NCI-H510A treated with DMSO at 0.1 percent for 48 hours (cell line): ENCODE data around the gene ANKRD11.
"Not testable (repeated sequence)": the region's sequence is repeated elsewhere in the genome, so short reads cannot be mapped to it uniquely, and the experiment has no call there.

Source experiments
- DNase-seq: peaks from one replicate; lab custom pipeline; 2025; lab: John Stamatoyannopoulos, UW

ANKRD11 gene

DNA sequence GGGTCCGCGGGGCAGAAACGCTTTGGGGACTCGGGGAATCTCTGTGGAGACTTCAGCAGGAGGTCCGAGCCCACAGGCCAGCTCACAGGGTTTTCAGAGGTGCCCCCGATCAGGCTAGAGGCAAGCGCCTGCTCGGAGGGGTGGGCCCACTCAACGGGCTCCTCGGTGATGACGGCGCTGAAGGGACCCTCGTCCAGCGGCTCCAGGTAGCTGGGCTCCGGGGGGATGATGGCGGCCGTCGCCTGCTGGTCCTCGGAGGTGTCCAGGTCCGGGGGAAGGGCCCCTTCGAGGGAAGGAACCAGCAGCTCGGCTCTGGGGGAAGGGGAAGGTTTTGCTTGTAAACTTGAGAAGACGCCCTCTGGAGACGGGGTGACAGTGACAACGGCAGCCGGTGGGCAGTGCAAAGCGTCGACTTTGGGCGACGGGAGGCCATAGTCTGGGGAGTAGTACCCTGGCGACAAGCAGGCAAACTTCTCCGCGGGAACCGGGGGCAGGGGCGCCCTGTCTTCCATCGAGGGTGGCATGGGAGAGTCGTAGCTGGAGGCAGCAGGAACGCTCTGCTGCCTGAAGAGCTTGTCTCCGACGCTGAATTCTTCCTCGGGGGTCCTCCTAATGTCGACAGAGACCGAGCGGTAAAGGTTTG lies 209.7 kb downstream of the ANKRD11 start:
- no peak for DNase-seq

GRCh38 chr16:89279666-89280481 lies 210.5 kb downstream of the ANKRD11 start:
- DNase-seq = no peak

DNA sequence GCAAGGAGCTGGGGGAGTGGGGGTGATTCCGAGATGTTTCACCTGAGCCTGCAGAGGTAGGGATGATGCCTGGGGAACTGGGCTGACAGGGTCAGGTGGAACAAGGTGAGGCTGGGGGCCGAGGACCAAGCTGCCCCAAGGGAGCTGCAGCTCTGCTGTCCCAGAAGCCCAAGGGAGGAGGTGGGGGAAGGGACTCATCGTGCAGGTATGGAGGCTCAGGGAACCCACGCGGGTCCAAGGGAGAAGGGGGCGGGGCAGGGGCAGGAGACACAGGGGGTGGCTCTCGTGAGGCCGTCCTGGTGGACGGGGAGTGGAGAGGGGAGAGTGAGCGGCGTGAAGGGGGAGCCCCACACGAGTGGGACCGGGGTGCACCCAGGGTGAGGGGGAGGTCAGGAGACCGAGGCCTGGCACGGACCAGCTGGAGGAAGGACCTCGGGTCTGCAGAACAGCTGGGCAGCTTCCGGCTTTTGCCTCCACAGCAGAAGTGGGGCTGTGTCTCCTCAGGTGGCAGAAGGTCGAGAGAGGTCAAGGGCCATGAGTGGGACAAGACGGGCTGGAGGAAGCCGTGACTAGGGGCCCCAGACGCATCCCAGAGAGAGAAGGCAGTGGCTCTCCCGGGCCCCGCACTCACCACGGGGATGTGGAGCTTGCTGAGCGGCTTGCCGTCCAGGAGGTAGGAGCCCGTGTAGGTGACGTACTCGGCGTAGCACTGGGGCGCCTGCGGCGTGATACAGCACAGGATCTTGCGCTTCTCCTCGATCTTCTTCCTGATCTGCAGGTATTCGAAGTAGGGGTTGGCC lies 211.7 kb downstream of the ANKRD11 start:
- DNase-seq = no peak

DNA sequence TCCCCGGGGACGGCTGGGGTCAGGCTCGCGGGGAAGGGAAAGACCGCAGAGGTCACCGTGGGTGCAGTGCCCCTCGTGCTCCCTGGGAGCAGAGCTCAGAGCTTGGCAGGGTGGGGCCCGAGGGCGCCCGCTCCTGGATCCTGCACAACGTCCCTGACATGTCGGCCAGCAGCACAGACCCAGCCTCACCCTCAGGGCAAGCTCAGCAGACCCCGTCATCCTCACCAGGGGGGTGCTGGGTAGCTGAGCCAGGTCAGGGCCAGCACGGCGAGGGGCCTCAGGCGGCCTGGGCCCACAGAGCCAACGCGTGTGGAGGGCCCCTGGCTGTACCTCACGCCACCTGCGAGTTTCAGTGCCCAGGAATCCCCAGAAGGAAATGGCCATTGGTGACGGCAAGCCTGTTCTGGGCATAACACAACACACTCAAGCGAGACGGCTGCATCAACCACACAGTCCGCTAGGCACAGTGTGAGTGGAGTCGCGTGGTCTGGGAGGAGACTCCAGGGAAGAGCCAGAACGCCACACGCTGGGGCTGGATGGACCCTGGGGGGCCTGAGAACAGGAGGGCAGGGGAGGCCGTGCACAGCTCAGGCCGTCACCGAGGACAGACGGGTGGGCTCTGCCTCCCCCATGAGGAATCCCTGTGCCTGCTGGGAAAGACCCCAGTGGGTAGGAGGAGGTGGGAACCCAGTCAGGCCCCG lies 212.6 kb downstream of the ANKRD11 start:
- DNase-seq = no peak

DNA sequence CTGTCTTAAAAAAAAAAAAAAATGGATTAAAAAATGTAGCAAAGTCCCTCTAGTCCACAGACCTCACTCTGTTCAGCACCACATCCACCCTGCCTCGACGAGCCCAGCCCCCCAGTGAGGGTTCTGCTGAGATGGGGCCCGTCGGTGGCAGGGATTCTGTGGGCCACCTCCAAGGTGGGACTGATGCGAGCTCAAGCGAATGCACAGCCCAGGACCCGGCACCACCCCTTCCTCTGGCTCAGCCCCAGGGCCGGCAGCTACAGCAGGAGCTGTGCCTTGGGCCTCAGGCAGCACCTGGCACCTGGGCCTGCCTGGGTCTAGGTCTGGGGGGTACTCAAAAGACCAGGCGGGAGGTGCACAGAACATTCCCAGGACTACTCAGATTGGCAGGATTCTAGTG lies 213.3 kb downstream of the ANKRD11 start:
- no peak for DNase-seq

DNA sequence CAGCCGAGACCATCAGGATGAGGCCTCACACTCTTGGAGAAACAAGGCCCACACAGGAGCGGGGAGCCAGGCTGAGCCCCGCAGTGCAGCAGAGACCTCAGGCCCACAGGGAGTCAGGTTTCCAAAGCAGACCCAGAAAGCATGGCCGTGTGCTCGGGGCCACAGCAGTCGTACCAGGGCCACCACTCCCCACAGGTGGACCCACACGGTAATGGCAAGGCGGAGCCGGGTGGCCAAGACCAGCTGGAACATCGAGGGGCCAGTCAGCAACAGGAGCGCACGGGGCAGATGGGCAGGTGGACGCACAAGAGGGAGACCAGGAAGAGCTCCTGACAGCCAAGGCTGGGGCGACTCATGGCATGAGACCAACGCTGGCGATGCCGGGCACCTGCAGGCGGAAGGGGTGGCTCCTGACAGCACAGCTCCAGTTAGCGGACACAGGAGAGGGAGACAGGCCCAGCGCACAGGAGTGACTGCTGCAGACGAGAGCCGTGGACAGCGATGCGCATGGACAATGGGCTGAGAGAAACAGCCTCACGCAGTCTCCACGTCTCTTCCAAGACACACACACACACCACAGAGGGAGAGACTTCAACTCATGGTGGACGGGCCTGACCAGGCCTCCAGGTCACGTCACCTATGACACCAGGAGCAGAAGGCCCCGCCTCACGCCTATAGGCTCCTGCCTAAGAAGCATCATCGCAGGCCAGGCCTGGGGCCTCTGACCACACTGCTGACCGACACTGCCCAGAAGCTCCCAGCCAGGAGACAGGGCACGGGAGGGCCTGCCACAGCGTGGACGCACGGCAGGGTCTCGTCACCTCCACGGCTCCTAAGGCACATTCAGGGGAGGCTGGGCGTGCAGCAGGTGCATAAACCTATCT lies 214.3 kb downstream of the ANKRD11 start:
- no peak for DNase-seq

- no peak for DNase-seq
Measured at GRCh38 chr16:89275284-89275584, 215.1 kb downstream of the ANKRD11 start.

GRCh38 chr16:89274561-89275283 lies 215.6 kb downstream of the ANKRD11 start:
- DNase-seq = no peak

- no peak for DNase-seq
Measured at GRCh38 chr16:89273741-89274472, 216.5 kb downstream of the ANKRD11 start.

GRCh38 chr16:89272631-89273030 lies 217.7 kb downstream of the ANKRD11 start:
- DNase-seq = no peak

- no peak for DNase-seq
Measured at GRCh38 chr16:89270666-89271345, 219.6 kb downstream of the ANKRD11 start.

DNA sequence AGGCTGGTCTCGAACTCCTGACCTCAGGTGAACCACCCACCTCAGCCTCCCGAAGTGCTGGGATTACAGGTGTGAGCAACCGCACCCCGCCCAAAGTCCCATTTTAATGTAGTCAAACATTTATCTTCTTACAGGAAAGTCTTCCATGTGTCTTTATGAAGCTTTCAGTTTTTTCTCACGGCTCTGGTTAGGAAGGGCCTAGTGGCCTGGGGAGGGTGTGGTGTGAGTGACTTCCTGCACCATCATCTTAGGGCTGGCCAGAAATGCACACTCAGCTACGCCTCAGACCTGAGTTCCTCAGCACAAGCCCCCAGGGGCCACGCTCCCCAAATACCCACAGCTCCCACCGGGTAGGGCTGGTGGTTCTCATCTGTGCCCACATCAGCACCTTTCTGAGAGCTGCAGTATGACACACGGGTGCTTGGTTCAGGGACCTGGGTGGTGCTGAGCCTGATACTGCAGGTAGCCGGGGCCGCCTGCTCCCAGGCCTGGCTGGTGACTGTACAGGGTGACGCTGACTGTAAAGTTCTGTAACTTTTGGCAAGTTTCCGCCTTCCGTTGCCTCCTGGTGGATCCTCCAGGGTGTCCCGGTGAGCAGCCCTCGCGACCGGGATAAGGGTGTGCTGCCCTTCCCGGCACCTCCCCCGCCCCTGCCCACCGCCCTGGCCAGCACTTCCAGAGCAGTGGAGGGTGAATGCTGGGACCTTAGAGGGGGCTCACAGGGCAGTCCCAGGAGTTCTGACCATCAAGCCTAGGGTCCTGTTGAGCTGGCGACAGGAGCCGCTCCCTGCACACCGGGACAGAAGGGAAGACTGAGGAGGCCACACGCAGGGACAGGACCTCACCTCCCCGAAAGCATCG lies 220.3 kb downstream of the ANKRD11 start:
- DNase-seq = no peak

DNA sequence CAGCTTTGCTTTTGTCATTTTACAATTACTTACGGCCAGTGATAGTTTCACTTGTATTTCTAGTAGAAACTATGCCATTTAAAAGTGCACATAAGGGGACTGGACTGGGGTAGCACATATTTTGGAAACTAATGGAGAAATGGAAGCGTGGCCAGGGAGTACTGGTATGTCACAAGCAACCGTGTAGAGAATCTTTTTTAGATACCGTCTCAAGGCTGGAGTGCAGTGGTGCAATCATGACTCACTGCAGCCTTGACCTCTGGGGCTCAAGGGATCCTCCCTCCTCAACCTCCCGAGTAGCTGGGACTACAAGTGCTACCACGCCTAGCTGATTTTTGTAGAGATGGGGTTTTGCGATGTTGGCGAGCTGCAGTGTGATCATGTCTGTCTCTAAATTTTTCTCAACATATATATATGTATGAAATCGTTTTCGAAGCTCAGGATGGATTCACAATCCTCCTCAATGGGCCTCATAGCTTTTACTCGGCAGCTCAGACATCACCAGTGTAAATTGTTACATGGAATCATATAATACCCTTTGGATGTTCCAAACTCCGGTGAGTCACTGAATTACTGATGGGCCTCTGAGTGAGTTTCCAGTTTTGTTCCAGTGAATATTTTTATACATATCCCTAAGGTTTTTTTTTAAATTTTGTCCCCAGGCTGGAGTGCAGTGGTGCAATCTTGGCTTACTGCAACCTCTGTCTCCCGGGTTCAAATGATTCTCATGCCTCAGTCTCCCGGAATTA lies 221.2 kb downstream of the ANKRD11 start:
- no peak for DNase-seq

GRCh38 chr16:89268585-89268984 lies 221.8 kb downstream of the ANKRD11 start:
- DNase-seq = no peak

DNA sequence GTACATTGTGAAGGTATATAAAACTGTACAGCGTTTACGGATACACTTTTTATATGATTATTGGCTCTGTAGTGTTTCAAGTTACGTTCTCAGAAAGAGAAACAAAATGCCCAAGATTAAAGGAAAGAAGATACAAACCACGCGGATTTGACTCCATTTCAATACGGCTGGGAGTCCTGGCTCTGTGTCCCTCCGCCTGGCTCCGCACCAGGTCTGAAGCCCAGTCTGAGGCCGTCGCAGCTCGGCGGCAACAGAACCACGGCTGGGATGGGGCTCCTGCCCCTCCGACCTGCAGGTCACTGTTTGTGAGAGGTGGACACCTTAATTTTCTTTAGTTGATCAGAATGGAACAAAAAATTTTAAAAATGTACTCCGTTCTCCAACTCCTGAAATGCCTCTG lies 222.6 kb downstream of the ANKRD11 start:
- not testable (repeated sequence) for DNase-seq

GRCh38 chr16:89266521-89267134 lies 223.7 kb downstream of the ANKRD11 start:
- no peak for DNase-seq

GRCh38 chr16:89265647-89266046 lies 224.7 kb downstream of the ANKRD11 start:
- no peak for DNase-seq
